HG02798 (cell line): Measurements from ENCODE around the gene CCDC88B.

Experiments used
- ATAC-seq: cut with Tn5 transposase; IDR thresholded peaks from one replicate; pipeline ENCODE4 v1.9.1; 2021; ENCODE audit warnings: mild to moderate bottlenecking; ENCODE audit not compliant: unreplicated experiment, poor library complexity

The CCDC88B gene

DNA sequence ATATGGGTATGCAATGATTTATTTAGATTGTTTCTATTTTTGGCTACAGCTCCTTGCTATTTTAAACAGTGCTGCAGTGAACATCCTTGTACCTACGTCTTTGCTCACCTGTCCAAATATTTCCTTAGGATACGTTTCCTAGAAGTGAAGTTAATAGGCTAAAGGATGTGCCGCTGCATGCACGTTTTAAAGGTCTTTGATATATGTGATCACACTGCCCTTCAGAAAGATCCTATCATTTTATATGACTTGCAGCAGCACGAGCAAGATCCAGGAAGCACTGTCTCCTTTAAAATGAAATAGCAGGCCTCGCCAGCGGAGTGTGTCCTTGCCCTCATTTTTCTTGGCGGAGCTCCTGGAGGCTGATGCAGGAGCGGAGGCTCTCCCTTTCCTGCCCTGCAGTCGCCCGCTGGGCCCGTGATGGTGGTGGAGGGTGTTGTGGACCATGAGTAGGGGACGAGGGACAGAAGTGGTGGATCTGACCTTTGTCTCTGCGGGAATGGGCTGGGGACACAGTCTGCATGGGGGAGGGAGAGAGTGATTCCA is 38.4 kb downstream of the CCDC88B start:
- no peak for ATAC-seq

DNA sequence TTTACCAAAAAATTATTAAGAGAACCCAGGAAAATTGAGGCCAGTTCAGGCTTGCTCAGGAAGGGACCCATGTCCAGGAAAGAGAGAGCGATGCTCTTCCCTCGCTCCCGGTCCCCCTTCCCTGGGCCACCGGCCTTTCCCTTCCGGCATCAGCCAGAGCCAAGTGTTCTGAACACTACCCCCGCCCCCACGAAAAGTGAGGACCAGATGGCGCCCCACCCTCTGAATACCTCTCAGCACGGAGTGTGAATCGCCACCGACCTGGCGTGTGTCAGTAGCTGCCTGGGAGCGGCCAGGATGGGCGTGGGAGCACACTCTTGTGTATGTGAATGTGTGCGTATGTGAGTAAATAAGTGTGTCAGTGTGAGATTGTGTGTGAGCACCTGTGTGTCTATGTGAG is 39.2 kb downstream of the CCDC88B start:
- ATAC-seq = no peak

DNA sequence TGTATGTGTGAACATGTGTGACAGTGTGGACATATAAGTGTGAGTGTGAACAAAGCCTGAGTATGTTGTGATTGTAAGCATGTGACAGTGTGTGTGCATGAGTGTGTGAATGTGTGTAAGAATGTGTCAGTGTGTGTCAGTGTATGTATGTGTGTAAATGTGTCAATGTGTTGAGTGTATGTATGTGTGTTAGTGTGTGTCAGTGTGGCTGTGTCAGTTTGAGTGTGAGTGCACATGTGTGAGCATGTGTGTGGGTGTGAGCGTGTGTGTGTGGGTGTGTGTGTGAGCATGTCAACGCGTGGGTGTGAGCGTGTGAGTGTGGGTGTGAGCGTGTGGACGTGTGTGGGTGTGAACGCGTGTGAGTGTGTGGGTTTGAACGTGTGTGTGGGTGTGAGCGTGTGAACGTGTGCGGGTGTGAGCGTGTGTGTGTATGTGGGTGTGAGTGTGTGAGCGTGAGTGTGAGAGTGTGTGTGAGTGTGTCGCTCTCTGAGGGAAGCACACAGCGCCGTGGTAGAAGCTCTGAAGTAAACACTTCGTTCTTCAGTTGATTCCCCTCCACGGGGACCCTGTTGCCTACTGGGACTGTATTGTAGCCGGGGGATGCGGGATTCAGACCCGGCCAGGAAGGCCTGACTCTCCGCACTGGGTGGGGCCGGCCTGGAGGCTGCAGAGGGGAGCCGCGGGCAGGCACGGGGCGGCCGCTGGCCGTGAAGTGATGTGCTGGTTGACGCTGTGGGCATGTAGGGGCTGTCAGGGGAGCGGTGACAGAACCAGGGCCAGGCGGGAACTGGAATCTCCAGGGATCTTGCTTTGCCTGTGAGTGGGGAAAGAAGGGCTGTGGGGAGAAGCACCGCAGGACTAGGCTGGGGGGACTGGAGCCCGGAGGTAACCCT is 40.1 kb downstream of the CCDC88B start:
- ATAC-seq = no peak

DNA sequence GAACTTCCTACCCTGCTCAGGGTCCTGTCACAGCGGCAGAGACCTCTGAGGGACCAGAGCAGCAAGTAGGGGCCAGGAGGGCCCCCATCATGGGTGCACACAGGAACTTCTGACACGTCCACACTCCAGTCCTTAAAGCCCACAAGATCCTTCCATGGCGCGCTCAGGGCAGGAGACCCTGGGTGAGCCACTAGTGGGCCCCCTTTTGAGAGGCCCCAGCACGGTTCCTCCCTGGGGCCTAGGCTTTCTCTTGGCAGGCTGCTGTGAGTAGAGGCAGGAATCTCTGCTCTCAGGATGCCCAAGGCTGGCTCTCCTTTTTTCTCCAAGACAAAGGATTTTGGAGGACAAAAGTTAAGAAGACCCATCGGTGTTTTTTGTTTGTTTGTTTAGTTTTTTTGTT is 41.3 kb downstream of the CCDC88B start:
- no peak for ATAC-seq

DNA sequence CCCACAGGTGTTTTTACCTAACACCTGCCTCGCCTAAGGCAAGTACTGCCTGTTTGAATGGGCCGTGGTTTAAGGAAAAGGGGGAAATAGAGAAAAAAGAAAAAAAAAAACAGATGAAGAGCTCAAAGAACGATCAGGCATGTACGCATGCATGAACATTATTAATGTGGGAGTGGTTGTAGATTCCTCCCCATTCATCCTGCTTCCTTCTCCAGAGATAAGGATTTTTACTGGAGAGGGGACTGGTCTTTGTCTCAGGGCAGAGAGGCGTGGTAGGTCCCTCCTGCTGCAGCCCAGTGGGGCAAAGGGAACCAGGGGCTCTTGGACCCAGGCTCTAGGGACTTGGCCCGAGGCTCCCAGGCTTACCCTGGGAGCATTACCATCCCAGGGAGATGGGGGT is 42.0 kb downstream of the CCDC88B start:
- ATAC-seq = no peak

DNA sequence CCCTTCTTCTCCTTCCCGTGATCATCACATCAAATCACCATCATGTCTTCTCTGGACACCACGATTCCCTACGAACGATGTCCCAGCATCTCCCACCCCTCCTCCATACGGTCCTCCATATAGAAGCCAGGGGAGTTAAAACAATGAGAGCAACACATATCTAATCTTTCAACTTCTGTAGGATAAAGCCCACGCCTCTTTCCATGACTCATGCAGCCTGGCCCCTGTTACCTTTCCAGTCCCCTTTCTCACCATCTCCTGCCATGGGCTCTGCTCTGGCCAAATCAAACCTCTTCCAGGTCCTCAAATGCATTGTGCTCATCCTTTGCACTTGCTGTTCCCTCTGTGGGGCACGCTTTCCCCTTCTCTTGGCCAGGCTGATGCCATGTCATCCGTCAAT is 42.6 kb downstream of the CCDC88B start:
- ATAC-seq = no peak

DNA sequence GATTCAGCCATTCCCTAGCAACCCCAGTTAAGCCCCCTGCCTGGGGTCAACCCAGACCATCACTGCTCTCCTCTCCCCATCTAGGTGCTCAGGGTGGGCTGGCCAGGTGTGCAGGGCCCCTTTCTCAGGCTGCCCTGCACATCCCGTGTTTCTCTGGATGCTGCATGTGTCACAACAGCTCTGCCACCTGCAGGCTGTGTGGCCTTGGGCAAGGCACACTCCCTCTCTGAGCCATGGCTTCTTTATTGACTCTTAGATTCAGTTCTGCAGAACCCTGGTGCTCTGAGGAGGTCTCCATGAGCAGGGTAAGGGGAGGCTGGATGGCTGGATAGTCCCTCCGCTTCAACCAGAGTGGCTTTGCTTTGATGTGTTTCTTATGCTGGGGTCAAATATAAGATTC is 43.6 kb downstream of the CCDC88B start:
- ATAC-seq = no peak

DNA sequence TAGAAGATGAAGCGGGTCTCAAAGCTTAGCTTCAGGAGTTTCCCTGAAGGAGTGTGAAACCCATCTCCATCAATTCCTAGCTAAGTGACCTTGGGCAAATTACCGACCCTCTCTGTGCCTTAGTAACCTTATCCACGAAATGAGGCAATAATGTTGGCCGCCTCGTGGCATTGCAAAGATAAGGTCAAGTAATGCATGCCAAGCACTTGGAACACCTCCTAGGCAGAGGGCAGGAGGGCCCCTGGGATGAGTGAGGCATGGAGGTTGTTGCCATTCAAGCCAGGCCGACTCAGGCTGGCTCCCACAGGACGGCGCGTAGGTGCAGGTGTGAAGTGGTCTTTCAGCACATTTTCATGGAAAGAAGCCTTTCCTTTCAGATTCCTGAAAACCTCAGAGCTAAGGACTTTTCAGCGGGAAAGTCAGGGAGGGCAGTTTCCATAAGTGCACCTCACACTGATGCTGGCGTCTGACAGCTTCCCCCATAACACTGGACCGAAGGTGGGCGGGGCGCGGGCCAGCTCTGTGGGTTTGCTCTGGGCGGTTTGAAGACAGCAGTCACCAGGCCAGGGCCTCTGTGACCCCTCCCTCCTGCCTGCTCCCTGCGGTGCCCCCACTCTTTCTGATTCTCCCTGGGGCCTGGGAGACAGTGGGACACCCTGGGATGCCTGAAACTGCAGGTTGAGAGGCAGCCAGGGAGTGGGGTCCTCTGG is 44.2 kb downstream of the CCDC88B start:
- ATAC-seq = no peak

DNA sequence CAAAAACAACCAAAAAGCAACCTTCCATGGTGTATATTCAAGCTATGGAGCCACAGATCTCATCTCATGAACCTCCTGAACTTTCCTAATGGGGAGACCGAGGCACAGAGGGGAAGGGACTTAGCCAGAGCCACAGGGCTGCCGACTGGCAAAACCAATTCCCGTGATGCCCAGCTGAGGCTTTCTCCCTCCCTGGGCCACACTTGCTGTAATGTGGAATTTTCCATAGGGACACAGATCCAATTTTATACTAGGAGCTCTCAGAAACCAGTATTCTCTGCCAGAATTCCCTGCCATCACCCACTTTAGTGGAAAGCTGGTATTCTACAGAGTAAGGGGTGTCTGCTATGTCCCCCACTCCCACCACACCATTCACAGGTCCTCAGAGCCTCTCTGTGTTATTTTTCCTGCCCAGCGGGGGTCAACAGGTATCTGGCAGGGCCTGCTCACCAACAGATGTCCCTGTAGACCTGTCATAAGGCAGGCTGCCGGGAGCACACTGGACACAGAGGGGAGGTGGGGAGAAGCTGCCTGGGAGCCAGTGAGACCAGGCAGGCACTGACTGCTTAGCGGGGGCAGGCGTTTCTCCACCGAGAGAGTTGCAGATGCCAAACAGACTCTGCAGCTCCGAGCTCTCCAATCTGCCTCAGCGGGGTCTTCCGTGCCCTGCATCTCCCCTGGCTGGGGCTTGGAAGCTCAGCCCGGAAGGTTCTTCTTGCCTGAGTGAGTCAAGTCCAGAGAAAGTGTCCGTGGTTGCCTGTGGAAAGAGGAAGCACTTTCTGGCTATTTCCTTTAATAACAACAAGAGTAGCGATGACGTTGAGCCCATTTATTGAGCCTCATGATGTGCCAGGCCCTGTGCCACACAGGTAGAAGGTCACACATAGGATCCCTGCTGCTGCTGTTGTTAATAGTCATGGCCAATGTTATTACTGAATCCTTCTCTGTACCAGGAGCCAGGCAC is 45.3 kb downstream of the CCDC88B start:
- ATAC-seq = no peak

DNA sequence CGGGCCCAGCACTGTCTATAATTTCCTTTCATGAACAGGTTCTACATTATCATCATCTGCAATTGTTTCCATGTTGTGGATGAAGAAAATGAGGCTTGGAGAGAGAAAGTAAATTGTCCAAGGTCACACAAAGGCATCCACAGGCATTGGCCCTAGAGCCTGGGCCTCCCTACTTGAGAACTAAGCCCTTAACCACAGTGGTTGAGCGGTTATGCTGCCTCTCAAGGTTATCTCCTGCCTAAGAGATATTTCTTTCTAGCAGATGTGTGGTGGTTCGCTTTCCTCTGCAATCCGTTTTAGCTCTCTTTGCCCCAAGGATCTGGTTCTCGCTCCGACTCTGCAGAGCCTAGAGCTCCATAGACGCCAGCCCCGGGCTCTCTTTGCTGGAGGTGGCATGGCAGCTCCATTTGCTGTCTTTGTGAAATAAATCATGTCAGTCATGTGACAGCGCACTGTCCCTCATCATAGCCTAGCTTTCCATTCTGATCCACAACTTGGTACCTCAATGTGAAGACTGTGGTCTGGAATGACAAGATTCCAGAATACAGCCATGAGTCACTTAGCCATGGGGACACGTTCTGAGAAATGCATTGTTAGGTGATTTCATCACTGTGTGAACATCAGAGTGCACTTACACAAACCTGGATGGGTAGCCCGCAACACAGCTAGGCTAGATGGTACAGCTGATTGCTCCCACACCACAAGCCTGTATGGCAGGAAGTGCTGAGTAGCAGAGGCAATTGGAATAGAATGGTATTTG is 46.1 kb downstream of the CCDC88B start:
- ATAC-seq = no peak

DNA sequence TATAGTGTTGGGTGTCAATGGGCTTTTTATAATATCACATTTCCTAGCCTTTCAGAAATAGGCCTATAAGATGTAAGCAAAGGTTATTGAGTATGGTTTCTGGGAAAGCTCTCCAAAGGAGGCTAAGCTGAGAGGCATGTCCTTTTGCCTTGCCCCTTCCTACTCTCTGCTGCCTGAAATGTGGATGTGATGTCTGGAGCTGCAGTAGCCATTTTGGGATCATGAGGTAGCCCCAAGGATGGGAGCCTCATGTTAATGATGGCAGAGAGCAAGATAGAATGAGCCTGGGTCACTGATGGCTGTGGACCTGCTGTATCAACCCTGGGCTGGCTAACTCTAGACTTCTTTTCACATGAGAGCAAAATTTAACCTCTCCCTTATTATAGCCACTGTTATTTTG is 47.9 kb downstream of the CCDC88B start:
- ATAC-seq = no peak

DNA sequence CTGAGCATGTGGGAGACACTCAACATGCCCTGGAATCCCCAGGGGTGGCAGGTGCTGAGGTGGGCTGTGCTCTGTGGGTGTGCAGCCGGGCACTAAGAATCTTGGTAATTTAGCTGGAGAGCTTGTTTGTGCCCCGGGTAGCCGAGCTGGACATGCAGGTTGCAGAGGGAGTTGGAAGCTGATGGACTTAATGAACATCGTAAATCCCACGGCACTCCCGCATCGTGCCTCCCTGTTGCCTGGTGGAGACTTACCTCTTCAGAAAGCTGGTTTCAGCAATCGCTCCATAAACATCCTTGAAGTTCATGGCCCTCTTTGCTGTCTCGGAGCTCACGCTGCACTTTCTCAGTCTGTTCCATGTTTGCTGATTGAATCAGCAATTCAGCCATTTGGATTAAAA is 48.9 kb downstream of the CCDC88B start:
- no peak for ATAC-seq

DNA sequence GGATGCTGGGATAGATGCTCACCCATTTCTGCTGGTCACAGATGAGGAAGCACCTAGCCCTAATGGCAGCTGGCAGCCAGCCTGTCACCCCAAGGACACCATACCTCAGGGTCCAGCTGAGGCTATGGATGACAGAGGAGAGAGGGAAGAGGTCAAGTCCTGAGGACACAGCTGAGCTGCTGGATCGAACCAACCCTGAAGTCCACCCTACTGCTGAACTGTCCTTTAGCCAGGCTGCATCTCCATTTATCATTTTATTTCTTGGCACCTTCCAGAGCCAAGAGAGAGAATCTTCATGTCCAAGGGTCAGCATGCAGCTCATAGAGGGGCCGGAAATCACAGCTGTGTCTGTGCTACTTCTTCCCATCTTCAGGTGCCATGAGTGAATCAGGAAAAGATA is 49.8 kb downstream of the CCDC88B start:
- no peak for ATAC-seq

DNA sequence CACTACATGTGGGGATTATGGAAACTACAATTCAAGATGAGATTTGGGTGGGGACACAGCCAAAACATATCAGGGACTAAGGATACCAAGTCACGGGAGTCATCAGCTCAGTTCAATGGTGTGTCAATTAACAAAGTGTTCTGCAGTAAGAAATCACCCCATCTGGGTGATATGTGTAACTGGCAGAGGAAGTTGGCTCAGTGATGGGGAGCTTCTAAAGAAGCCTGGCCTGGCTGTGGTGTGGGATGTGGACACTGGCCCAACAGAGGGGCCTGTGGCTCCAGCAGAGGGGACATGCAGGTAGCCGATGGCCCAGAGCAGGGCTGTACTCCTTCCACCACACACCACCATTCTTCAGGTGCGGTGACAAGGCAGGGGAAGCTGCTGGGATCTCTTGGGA is 50.6 kb downstream of the CCDC88B start:
- no peak for ATAC-seq

DNA sequence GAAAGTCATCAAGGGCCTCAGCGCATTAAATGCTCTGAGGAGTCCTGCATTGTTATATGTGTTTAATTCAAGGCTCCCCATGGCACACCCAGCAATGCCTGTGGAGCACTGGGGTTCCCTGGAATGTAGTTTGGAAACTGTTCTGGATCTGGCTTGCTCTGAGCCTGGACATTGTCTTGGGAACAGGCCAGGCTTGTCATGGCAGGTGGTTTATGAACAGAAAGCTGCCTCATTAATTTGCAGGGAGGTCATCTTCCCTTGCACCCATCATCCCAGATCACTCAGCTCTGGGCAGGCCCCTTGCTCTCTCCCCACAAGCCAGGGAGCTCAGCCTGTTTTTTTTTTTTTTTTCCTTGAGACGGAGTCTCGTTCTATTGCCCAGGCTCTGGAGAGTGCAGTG is 51.8 kb downstream of the CCDC88B start:
- no peak for ATAC-seq

DNA sequence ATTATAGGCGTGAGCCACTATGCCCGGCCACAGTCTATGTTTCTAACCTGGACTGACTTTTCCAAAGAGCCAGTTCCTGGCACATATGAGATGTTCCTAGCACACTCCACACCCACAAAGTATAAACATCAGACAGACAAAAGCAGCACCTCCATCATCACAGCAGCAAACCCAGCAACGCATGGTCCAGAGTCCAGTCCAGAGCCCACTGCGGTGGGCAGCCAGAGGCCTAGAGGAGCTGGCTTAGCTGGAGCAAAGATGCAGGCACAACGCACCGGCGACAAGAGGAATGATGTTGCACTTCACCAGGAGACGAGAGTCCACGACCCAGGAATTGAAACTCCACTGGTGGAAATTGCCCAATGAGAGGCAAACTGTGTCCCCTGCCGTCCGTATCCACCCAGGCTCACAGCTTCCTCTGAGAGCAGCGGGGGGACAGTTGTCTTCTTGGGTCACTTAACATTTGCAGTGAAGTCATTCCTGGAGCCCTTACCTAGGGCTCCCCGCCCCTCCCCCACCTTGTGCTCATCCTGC is 55.6 kb downstream of the CCDC88B start:
- ATAC-seq = no peak

DNA sequence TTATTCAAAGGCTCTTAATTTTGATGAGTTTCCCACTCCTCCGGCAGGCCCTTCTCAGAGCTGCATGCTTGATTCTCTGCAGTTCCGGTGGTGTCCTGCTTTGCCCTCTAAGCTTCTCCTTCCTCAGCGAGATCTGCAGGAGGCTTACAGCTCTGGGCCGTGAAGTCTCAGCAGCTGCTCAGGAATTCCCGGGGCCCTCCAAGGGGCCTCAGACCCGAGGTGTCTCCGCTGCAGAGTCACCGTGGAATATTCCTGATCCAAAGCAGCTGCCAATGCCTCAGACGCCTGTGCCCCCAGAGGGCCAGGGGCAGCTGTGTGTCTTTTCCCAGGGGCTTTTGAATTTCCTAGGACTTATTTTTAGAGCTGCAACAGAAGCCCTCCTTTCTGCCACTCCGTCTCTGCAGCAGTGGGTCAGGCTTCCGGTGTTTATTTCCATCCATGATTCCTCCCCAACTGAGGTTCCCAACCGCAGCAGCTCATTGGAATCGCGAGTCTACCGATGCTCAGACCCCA is 56.1 kb downstream of the CCDC88B start:
- no peak for ATAC-seq

DNA sequence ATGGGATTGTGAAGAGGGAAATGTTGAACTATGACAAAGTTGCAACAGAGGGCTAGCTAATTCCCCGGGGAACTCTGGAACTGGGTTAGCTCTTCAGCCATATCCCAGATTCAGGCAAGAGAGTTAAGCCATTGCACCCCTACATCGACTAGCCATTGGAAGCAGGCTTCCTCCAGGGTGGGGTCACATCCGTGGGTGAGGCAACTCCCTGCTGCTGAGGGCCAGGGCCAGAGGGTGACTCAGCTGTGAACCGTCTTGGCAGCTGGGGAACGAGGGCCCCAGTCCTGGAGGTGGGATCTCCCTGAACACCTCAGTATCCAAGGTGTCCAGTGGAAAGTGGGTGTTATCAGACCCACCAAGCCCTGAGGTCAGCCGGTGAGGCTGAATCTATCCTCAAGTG is 60.1 kb downstream of the CCDC88B start:
- ATAC-seq = no peak

DNA sequence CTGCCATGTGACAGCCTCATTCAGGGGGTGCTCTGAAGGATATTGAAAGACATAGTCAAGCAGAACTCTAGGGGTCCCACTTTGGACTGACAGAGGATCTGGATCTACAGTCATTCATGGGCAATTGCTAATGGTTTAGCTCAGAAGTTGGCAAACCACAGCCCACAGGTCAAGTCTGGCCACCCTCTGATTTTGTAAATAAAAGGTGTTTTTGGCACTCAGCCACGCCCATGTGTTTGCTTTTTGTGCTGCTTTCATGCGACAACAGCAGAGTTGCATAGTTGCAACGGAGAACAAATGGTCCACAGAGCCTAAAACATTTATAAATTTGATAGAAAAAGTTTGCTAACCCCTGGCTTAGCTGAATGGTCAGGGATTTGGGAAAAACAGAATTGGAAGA is 60.7 kb downstream of the CCDC88B start:
- no peak for ATAC-seq
